ENCODE measurements around the gene RRAS2.
A peak's percentile ranks its signal among the peaks of the same experiment; 100 is the strongest.
"Not testable (repeated sequence)": the region's sequence is repeated elsewhere in the genome, so short reads cannot be mapped to it uniquely, and the experiment has no call there.

Gene RRAS2

GRCh38 chr11:14370496-14370895, 11.5 kb upstream of the RRAS2 start:
- no peak for DNase-seq

GRCh38 chr11:14369598-14369997, 10.6 kb upstream of the RRAS2 start:
- no peak for DNase-seq

GRCh38 chr11:14366936-14367335, 8.0 kb upstream of the RRAS2 start:
- no peak for DNase-seq

DNA sequence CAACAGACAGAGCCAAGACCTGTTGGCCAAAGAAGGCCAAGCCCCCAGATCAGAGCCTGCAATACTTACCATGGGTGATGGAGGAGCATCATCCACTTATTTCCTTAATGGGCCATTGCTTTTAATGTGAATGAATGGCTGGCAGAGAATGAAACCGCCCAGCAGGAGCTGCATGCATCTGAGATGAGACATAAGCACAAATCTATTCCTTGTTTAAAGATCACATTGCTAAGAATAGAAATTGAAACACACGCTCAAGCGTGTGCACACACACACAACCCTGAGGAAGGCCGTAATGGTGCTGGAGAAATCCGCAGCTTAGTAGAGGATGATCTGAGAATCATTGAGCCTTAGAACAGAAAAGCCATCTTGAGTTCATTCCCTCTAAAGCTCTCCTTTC, 5.3 kb upstream of the RRAS2 start:
- no peak for DNase-seq

DNA sequence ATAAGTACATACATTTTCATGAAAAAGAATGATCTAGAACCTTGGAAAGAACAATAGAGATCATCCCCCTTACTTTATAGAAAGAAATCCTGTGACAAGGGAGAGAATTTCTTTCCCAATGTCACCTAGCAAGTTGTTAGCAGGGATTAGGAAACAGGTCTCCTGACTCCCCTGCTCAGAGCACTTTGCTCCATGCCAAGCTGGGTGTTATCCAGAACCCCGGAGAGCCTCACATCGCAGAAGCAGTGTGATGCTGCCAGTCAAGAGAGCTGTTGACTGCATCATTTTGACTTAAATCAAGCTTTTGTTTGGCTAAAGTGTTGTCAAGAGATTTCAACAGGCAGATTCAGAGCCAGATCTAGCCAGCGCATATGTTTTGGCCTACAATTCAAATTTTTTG, 3.6 kb upstream of the RRAS2 start:
- no peak for DNase-seq

DNA sequence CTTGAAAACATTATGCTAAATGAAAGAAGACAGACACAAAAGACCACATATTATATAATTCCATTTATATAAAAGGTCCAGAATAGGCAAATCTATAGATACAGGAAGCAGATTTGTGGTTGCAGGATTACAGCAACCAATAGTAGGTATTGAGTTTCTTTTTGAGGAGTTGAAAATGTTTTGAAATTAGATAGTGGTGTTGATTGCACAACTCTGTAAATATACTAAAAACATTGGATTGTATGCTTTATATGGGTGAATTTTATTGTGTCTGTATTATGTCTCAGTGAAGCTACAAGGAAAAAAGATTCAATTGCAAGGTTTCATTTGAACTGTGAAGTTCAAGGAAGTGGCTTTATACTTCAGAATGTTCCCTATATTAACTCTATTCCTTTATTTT, 3.0 kb upstream of the RRAS2 start:
- DNase-seq, result no peak

- DNase-seq, result no peak
Measured at GRCh38 chr11:14360976-14361375, 2.0 kb upstream of the RRAS2 start.

GRCh38 chr11:14359501-14360031, 583 bp upstream of the RRAS2 start:
- no peak for DNase-seq

DNA sequence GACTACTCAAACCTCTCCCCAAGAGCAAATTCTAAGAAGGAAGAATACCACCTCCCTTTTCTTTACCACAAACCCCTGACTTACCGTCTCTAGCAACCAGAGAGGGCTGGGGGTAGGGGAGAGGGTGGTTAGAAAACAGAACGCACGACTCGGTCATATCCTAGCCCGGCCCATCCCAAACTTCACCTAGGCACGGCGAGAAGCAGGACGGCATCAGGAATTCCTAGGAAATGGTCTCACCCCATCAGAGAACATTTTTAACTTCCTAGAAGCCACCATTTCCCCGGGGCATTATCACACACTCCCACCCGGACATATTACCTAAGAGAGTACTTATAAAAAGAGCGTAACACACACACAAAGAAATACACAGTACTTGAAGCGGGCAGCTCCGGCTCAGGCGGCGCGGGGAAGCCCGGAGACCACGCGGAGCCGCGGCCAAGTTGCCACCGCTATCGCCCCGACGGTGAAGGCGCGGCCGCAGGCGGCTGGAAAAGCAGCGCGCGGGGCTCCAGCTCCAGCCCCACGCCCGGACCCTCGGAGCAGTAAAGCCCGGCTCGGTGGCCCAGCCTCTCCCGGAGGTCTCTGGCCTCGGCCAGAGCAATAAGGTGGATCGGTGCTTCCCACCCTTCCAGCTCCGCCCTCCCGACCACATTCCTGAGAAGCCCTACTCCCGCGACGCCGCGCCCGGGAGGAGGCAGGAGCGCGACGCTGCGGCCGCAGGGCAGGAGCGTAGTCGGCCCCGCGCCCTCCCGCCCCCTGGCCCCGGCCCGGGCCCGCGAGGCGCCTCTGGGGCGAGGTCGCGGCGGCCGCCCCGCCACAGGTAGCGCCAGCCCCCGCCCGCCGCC, 878 bp downstream of the RRAS2 start:
- peak; percentile 87 for DNase-seq

GRCh38 chr11:14356342-14356741, 2.6 kb downstream of the RRAS2 start:
- no peak for DNase-seq

DNA sequence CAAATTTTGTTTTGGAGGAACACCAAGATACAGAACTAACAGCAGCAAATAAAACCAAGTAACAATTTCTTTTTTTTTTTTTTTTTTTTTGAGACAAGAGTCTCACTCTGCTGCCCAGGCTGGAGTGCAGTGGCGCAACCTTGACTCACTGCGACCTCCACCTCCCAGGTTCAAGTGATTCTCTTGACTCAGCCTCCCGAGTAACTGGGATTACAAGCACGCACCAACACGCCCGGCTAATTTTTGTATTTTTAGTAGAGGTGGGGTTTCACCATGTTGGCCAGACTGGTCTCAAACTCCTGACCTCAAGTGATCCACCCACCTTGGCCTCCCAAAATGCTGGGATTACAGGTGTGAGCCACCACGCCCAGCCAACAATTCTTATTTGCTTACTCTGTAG, 4.4 kb downstream of the RRAS2 start:
- not testable (repeated sequence) for DNase-seq

DNA sequence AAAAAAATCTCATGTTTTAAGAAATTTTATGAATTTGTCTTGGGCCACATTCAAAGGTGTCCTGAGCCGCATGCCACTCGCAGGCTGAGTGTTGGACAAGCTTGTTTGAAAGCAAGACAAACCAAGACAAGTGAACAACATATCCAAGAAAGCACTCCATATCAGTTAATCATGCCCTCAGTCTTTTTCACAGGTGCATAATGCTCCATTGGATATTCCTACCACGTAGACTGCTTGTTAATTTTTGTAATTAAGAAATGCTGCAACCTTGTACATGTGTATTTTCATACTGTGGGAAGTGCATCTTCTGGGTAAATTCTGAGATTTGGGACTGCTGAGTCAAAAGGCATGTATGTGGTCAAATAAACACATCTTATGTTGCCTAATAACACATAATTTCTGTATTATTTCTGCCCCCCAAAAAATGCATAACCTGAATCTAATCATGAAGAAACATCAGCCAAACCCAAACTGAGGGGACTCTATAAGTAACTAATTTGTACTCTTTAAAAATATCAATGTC, 8.2 kb downstream of the RRAS2 start:
- DNase-seq, result no peak

DNA sequence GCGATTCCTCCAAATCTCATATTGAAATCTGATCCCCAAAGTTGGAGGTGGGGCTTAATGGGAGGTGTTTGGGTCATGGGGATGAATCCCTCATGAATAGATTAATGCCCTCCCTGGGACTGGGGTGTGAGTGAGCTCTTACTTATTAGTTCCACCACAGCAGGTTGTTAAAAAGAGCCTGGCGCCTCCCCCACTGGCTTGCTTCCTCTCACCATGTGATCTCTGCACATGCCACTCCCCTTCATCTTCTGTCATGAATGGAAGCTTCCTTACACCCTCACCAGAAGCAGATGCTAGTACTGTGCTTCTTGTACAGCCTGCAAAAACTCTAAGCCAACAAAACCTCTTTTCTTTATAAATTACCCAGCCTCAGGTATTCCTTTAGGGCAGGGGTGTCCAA, 8.8 kb downstream of the RRAS2 start:
- no peak for DNase-seq

GRCh38 chr11:14347991-14348390, 11.0 kb downstream of the RRAS2 start:
- DNase-seq, result no peak

DNA sequence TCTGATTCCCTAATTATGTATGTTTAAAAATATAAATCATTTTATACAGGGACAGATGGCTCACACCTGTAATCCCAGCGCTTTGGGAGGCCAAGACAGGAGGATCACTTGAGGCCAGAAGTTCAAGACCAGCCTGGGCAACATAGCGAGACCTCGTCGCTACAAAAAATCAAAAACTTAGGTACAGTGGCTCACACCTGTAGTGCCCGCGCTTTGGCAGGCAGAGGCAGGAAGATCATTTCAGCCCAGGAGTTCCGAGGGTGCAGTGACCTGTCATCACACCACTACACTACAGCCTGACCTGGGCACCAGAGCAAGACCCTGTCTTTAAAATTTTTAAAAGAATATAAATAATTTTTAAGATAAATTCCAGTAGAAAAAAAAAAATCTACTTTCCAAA, 11.5 kb downstream of the RRAS2 start:
- DNase-seq, result no peak

DNA sequence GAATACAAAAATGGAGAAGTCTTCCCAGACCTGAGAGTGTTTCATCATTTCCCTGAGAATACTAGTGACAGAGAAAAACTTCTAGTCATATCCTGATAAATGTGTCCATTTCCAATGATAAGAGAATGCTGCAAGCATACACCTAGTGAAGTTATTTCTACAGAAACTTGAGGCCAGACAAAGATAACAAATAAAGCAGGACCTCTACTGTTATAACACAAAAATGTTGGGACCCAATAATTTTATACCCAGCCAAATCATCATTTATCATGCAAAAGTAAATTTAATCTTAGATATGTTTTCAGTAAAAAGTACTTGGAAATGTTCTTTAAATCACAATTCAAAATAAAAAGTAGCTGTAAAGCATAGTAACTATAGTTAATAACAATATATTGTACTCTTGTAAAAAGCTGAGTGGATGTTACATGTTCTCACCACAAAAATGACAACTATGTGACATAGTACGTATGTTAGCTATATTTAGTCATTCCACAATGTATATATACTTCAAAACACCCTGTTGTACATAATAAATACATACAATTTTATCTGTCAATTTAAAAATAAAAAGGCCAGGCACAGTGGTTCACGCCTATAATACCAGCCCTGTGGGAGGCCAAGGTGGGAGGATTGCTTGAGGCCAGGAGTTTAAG, 12.6 kb downstream of the RRAS2 start:
- no peak for DNase-seq

DNA sequence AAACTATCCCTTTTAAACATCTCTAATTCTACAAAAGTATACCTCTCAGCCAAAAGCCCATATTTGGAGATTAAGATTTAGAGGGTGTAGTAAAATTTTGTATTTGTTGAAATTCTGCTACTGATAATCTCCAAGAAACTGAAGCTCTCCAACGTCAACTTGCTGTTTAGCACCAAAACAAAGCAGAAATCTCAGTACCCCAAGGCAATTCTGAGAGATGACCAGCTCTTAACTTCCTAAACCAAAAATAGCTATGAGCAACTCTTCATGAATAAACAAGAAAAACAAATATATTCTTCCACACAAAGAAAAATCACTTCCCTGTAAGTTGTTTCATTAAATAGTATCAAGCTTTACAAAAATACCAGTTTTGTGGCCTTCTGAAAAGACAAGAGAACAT, 13.3 kb downstream of the RRAS2 start:
- DNase-seq, result no peak

GRCh38 chr11:14345016-14345415, 14.0 kb downstream of the RRAS2 start:
- DNase-seq, result not testable (repeated sequence)

- DNase-seq, result no peak
Measured at GRCh38 chr11:14342906-14343305, 16.1 kb downstream of the RRAS2 start.

DNA sequence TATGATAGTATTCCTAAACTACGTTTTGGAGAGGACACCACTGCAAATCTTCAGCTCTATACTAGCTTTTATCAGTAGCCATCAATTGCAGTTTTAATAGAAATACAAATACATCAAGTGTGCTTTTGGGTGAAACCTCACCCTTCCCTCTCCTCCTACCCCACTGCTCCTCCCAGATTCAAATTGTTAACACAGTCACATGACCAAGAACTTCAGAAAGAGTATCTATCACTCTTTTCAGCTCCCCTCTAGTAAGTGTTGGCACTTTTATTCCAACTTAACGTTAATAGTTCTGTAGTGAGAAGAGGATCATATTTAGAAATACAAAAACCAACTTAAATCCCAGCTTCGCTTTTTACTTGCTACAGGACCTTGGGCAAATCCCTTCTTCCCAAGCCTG, 17.0 kb downstream of the RRAS2 start:
- DNase-seq, result no peak

GRCh38 chr11:14340721-14341120, 18.3 kb downstream of the RRAS2 start:
- no peak for DNase-seq

- no peak for DNase-seq
Measured at GRCh38 chr11:14339356-14339755, 19.6 kb downstream of the RRAS2 start.

- no peak for DNase-seq
Measured at GRCh38 chr11:14336507-14337503, 22.2 kb downstream of the RRAS2 start.

Measured in retina (tissue), 1 donor.